GM19395 (cell line): ENCODE data around the gene DIP2C.
"Not testable (repeated sequence)": the region's sequence is repeated elsewhere in the genome, so short reads cannot be mapped to it uniquely, and the experiment has no call there.

ENCODE experiments used
- ATAC-seq: cut with Tn5 transposase; IDR thresholded peaks from one replicate; pipeline ENCODE4 v1.9.1; 2021; ENCODE audit warnings: mild to moderate bottlenecking, moderate library complexity; ENCODE audit not compliant: unreplicated experiment

The DIP2C gene

GRCh38 chr10:689452-690371, at the start of gene DIP2C:
Gene DIP2C (minus strand): TSS chr10:689668. CDS start chr10:689578, 90 bp downstream.
- ATAC-seq: no peak

GRCh38 chr10:734481-734880, 45.0 kb upstream of the DIP2C start:
- no peak for ATAC-seq

- no peak for ATAC-seq
Measured at GRCh38 chr10:733086-733485, 43.6 kb upstream of the DIP2C start.

- ATAC-seq: no peak
Measured at GRCh38 chr10:729213-729612, 39.7 kb upstream of the DIP2C start.

- ATAC-seq: no peak
Measured at GRCh38 chr10:728603-729002, 39.1 kb upstream of the DIP2C start.

- no peak for ATAC-seq
Measured at GRCh38 chr10:727162-727790, 37.8 kb upstream of the DIP2C start.

- ATAC-seq: no peak
Measured at GRCh38 chr10:725786-726185, 36.3 kb upstream of the DIP2C start.

- ATAC-seq: no peak
Measured at GRCh38 chr10:725302-725701, 35.8 kb upstream of the DIP2C start.

- ATAC-seq: no peak
Measured at GRCh38 chr10:723973-724372, 34.5 kb upstream of the DIP2C start.

- ATAC-seq: no peak
Measured at GRCh38 chr10:722281-723060, 33.0 kb upstream of the DIP2C start.

GRCh38 chr10:718143-718700, 28.8 kb upstream of the DIP2C start:
- no peak for ATAC-seq

- no peak for ATAC-seq
Measured at GRCh38 chr10:717458-717857, 28.0 kb upstream of the DIP2C start.

GRCh38 chr10:716821-717220, 27.4 kb upstream of the DIP2C start:
- no peak for ATAC-seq

GRCh38 chr10:714214-714613, 24.7 kb upstream of the DIP2C start:
- no peak for ATAC-seq

GRCh38 chr10:712575-712974, 23.1 kb upstream of the DIP2C start:
- ATAC-seq: no peak

- ATAC-seq: no peak
Measured at GRCh38 chr10:712089-712488, 22.6 kb upstream of the DIP2C start.

GRCh38 chr10:707861-708260, 18.4 kb upstream of the DIP2C start:
- no peak for ATAC-seq

GRCh38 chr10:707456-707855, 18.0 kb upstream of the DIP2C start:
- no peak for ATAC-seq

GRCh38 chr10:703118-703517, 13.7 kb upstream of the DIP2C start:
- no peak for ATAC-seq

- not testable (repeated sequence) for ATAC-seq
Measured at GRCh38 chr10:700183-700582, 10.7 kb upstream of the DIP2C start.
